Breast epithelium (tissue), 3 donors: ENCODE measurements around the gene SLC8B1.

ENCODE experiments used
- POLR2A ChIP-seq: fragments of 450-650 bp; IDR thresholded peaks from one replicate; pipeline ENCODE4 v1.6.1; 2016; ENCODE audit warnings: antibody characterized with exemption, mild to moderate bottlenecking, moderate library complexity
- POLR2AphosphoS5 ChIP-seq, 3 donors: sonication (generic); formaldehyde crosslinking; IDR thresholded peaks; one replicate each; pipeline ENCODE4 v1.6.1; 2017; ENCODE audit warnings: antibody characterized with exemption in 3 of 3
- TF ChIP-seq, protein P1 (sequence below), 3 donors: fragments of 450-650 bp; IDR thresholded peaks; one replicate each; pipeline ENCODE4 v1.5.1; 2016 to 2017; ENCODE audit warnings: antibody characterized with exemption in 3 of 3, mild to moderate bottlenecking in 3 of 3, moderate library complexity in 3 of 3

DNA sequence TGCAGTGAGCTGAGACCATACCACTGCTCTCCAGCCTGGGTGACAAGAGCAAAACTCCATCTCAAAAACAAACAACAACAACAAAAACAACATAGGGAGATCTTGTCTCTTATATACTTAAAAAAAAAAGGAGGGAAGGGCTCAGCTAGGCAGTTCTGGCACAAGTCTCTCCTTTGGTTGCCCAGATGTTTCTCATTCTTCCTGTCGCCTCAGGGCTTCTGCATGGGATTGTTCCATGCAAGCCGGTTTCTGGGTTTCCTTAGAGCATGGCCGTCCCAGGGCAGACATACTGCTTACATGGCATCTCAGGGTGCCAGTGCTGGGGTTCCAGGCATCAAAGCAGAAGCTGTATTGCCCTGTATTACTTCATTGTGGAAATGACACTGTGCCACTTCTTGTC lies 5.2 kb upstream of the SLC8B1 start:
- TF ChIP-seq, protein P1, sequence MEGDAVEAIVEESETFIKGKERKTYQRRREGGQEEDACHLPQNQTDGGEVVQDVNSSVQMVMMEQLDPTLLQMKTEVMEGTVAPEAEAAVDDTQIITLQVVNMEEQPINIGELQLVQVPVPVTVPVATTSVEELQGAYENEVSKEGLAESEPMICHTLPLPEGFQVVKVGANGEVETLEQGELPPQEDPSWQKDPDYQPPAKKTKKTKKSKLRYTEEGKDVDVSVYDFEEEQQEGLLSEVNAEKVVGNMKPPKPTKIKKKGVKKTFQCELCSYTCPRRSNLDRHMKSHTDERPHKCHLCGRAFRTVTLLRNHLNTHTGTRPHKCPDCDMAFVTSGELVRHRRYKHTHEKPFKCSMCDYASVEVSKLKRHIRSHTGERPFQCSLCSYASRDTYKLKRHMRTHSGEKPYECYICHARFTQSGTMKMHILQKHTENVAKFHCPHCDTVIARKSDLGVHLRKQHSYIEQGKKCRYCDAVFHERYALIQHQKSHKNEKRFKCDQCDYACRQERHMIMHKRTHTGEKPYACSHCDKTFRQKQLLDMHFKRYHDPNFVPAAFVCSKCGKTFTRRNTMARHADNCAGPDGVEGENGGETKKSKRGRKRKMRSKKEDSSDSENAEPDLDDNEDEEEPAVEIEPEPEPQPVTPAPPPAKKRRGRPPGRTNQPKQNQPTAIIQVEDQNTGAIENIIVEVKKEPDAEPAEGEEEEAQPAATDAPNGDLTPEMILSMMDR (IDR thresholded peaks at IDR 0.05): no peak
- TF ChIP-seq POLR2A (no peak), POLR2AphosphoS5 (IDR thresholded peaks at IDR 0.05) (no peak)
